BE2C (cell line): Measurements from ENCODE around the gene DUSP3.

Experiments
- DNase-seq: peaks from one replicate; pipeline ENCODE4 v3.0.0-alpha.2; 2020
- H3K27me3 ChIP-seq: fragments of 250-450 bp; sonication (Bioruptor Pico); 2 replicates; pipeline ENCODE4 v1.5.1; 2020; ENCODE audit warnings: mild to moderate bottlenecking
- H3K36me3 ChIP-seq: fragments of 250-450 bp; sonication (Bioruptor Pico); 2 replicates; pipeline ENCODE4 v1.5.1; 2020; ENCODE audit warnings: mild to moderate bottlenecking
- H3K4me1 ChIP-seq: fragments of 250-450 bp; sonication (Bioruptor Pico); 2 replicates; pipeline ENCODE4 v1.5.1; 2020
- H3K4me3 ChIP-seq: 2 replicates; pipeline ENCODE4 v1.5.1; 2011; ENCODE audit warnings: low read depth, low read length
- H3K9me3 ChIP-seq: fragments of 250-450 bp; sonication (Bioruptor Pico); 2 replicates; pipeline ENCODE4 v1.5.1; 2020
- CTCF ChIP-seq: IDR thresholded peaks from 2 replicates; pipeline ENCODE4 v1.5.1; 2012; ENCODE audit warnings: mild to moderate bottlenecking, low read depth, low read length

DUSP3 gene

GRCh38 chr17:43768382-43768781 lies 10.4 kb downstream of the DUSP3 start:
- Histone ChIP-seq H3K4me3 (no peak overlapping the region), H3K36me3 (peaks cover 30% of the 10 kb centered on the region), H3K9me3 (no peaks in the 10 kb centered on the region), H3K27me3 (no peaks in the 10 kb centered on the region), H3K4me1 (no peaks in the 10 kb centered on the region)
- DNase-seq = no peak
- no peak for TF ChIP-seq CTCF

DNA sequence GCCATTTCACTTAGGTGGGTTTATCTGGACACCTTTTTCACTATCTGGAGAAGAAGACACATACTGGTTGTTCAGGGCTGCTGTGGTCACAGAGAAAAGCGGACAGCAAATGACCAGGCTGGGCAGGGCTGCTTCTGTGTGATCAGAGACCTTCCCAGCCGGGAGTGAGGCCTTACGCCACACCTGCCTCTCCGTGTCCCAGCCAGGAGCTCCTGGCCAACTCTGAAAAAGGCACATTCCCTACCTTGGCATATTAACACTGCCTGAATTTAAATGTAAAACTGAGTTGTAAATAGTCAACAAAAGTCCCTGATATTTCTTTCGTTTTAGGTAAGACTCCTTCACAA lies 11.1 kb downstream of the DUSP3 start:
- no peak for DNase-seq
- no peaks in the 10 kb centered on the region for H3K9me3 ChIP-seq
- peaks cover 23% of the 10 kb centered on the region for H3K36me3 ChIP-seq
- H3K4me1 ChIP-seq = no peaks in the 10 kb centered on the region
- no peaks in the 10 kb centered on the region for H3K27me3 ChIP-seq
- no peak overlapping the region for H3K4me3 ChIP-seq
- TF ChIP-seq CTCF = no peak

DNA sequence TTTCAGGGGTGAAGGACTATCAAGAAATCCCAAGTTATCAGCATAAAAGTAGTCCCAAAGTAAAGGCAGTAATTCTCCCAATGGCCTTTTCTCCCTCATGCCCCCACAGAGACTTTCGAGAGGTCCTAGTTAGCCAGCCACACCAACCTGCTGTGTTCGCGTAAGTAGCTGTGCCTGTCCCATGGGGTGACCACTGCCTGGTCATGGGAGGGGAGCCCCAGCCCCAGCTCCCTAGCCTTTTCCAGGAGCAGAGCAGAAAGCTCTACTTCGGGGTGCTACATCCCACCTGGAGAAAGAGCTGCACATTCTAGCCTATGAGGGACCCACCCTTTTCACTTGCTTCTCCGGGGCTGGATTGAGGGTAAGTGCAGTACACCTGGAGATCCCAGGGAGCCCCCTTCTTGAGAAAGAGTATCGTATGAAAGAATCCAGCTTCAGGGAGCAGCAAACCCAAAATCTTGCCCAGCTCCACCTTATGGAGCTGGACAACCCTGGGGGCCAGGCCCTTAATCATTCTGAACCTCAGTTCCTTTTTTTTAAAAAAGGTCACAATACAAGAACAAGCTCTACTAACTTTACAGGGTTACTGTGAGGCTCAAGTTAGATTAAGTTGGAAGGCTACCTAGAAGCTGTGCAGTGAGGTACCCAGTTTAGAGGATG lies 11.6 kb downstream of the DUSP3 start:
- H3K36me3 ChIP-seq = peaks cover 18% of the 10 kb centered on the region; the same call in 1 of the 2 replicates
- no peaks in the 10 kb centered on the region for H3K27me3 ChIP-seq
- H3K4me1 ChIP-seq = no peaks in the 10 kb centered on the region
- H3K9me3 ChIP-seq = no peaks in the 10 kb centered on the region
- no peak for TF ChIP-seq CTCF
- no peak for DNase-seq
- no peak overlapping the region for H3K4me3 ChIP-seq

DNA sequence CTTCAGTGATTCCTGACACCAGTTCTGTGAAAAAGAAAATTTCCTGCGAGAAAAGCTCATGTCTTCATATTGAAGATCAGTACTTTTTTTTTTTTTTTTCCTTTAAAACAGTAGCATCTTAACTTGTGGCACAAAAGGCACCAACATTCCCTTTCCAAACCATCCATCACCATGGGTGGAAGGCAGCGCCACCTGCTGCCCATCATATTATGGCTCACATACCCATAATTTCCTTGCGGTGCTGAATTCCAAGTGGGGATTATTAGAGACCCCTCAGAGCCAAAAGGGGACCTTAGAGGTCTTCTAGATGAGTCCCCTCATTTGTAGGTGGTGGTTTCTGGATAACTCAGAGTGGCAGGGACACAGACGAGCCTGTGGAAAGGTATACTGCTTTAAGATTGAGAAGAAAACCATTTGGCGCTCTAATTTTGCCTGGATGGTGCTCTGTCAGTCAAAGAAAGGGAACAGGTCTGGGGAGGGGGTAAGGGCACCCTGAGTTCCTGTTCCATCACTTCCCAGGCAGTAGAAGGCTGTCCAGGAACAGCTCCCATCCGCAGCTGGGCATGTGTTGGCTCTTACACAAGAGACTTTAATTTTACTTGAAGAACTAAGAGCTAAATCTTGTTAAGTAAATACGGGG lies 12.2 kb downstream of the DUSP3 start:
- no peaks in the 10 kb centered on the region for H3K4me1 ChIP-seq
- no peaks in the 10 kb centered on the region for H3K27me3 ChIP-seq
- peaks cover 18% of the 10 kb centered on the region; the same call in 1 of the 2 replicates for H3K36me3 ChIP-seq
- no peak overlapping the region for H3K4me3 ChIP-seq
- TF ChIP-seq CTCF = peak; percentile 90
- H3K9me3 ChIP-seq = no peaks in the 10 kb centered on the region
- peak; percentile 69 for DNase-seq

DNA sequence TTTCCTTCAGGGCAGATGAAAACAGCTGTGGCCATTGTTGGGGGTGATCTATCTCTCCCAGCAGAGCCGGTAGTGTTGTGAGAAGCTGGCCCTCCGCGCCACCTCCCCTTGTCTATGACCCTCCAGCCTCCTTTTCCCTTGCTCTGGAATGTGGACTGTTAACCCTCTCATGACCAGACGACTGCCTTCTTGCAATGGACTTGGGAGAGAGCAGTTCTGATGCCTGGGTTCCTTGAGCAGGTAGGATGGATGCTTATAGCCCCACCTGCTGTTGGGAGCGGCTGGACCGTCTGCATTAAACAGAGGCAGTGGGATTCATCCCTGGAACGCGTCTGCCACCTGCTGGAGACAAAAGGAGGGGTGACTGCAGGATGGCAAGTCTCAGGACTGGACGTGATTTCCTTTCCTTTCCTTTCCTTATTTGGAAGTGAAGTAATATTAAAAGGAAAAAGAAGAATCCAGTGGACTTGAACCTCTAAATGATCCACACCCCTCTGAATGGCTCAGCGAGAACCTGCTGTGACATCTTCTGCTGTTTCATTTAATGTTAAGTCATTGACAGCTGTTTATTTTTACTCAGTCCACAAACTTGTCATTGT lies 18.4 kb downstream of the DUSP3 start:
- H3K9me3 ChIP-seq = no peaks in the 10 kb centered on the region
- peak; percentile 95 for DNase-seq
- peak; percentile 100 for TF ChIP-seq CTCF
- no peaks in the 10 kb centered on the region for H3K27me3 ChIP-seq
- no peaks in the 10 kb centered on the region for H3K4me1 ChIP-seq
- H3K36me3 ChIP-seq = no peaks in the 10 kb centered on the region
- H3K4me3 ChIP-seq = no peak overlapping the region

- Histone ChIP-seq H3K27me3 (no peaks in the 10 kb centered on the region), H3K9me3 (no peaks in the 10 kb centered on the region), H3K4me3 (no peak overlapping the region), H3K4me1 (no peaks in the 10 kb centered on the region), H3K36me3 (no peaks in the 10 kb centered on the region)
- DNase-seq = no peak
- TF ChIP-seq CTCF = no peak
These were observed 18.9 kb downstream of the DUSP3 start for GRCh38 chr17:43759836-43760235.
